K562 (cell line): ENCODE results near the gene OR14A16. TPM values are rescaled to one million over a fixed set of nuclear protein-coding genes. Genes with fewer than 3 reads are reported as not detected.

Experiments used
- ARID2 ChIP-seq: fragments of 450-650 bp; IDR thresholded peaks from 2 replicates; pipeline ENCODE4 v1.6.1; 2017; ENCODE audit warnings: antibody characterized with exemption, mild to moderate bottlenecking
- CHD1 ChIP-seq: fragments of 200-600 bp; sonication (generic); IDR thresholded peaks from one replicate; pipeline ENCODE4 v1.6.1; 2012; ENCODE audit warnings: mild to moderate bottlenecking, moderate library complexity, low read length, inconsistent platforms
- CTBP1 ChIP-seq: fragments of 450-650 bp; IDR thresholded peaks from 2 replicates; pipeline ENCODE4 v1.6.1; 2016; ENCODE audit warnings: borderline replicate concordance
- E2F1 ChIP-seq: sonication (generic); formaldehyde crosslinking; IDR thresholded peaks from 2 replicates; pipeline ENCODE4 v1.8.1; 2023; ENCODE audit warnings: mild to moderate bottlenecking, missing genetic modification reagents, moderate library complexity
- FOXA1 ChIP-seq: fragments of 450-650 bp; IDR thresholded peaks from 2 replicates; pipeline ENCODE4 v1.6.1; 2016; ENCODE audit warnings: mild to moderate bottlenecking, borderline replicate concordance
- GABPB1 ChIP-seq: sonication (generic); formaldehyde crosslinking; IDR thresholded peaks from 2 replicates; pipeline ENCODE4 v1.8.0; 2022; ENCODE audit warnings: mild to moderate bottlenecking, missing genetic modification reagents
- HEY1 ChIP-seq: fragments of 250-450 bp; sonication (Bioruptor Pico); IDR thresholded peaks from 2 replicates; pipeline ENCODE4 v1.5.0; 2020; ENCODE audit warnings: mild to moderate bottlenecking, moderate library complexity, borderline replicate concordance
- MAFG ChIP-seq: fragments of 450-650 bp; conservative IDR thresholded peaks from 2 replicates; pipeline ENCODE4 v1.6.1; 2016; ENCODE audit warnings: missing genetic modification characterization, missing compliant biosample characterization
- MTA3 ChIP-seq: fragments of 450-650 bp; formaldehyde crosslinking; IDR thresholded peaks from 2 replicates; pipeline ENCODE4 v1.6.1; 2017; ENCODE audit warnings: mild to moderate bottlenecking, borderline replicate concordance
- POLR3A ChIP-seq: IDR thresholded peaks from 2 replicates; pipeline ENCODE4 v1.6.1; 2011; ENCODE audit warnings: borderline replicate concordance, mild to moderate bottlenecking, moderate library complexity; ENCODE audit not compliant: insufficient read length, insufficient read depth; ENCODE audit errors: extremely low read depth
- PTTG1 ChIP-seq: fragments of 450-650 bp; IDR thresholded peaks from 2 replicates; pipeline ENCODE4 v1.6.1; 2016; ENCODE audit warnings: low read depth, mild to moderate bottlenecking, missing genetic modification characterization, missing compliant biosample characterization
- SAP30 ChIP-seq: fragments of 200-600 bp; sonication (generic); IDR thresholded peaks from 2 replicates; pipeline ENCODE4 v1.6.1; 2012; ENCODE audit warnings: borderline replicate concordance, low read depth, mild to moderate bottlenecking, moderate library complexity, low read length, control low read depth, inconsistent platforms; ENCODE audit not compliant: insufficient read depth, poor library complexity, severe bottlenecking
- SIN3B ChIP-seq: fragments of 450-650 bp; IDR thresholded peaks from 2 replicates; pipeline ENCODE4 v1.6.1; 2017; ENCODE audit warnings: low read depth, mild to moderate bottlenecking, moderate library complexity
- SMC3 ChIP-seq: conservative IDR thresholded peaks from 2 replicates; pipeline ENCODE4 v1.6.1; 2011; ENCODE audit warnings: low read depth, low read length, improper control_type of control experiment; ENCODE audit not compliant: insufficient read depth
- SOX6 ChIP-seq: fragments of 450-650 bp; IDR thresholded peaks from 2 replicates; pipeline ENCODE4 v1.6.1; 2014; ENCODE audit warnings: mild to moderate bottlenecking
- TRIM25 ChIP-seq: fragments of 450-650 bp; IDR thresholded peaks from 2 replicates; pipeline ENCODE4 v1.7.0; 2016; ENCODE audit warnings: borderline replicate concordance
- ZNF134 ChIP-seq: fragments of 250-450 bp; sonication (Bioruptor Pico); conservative IDR thresholded peaks from 2 replicates; pipeline ENCODE4 v1.4.0; 2020
- ZNF764 ChIP-seq: fragments of 250-450 bp; sonication (Bioruptor Pico); IDR thresholded peaks from 2 replicates; pipeline ENCODE4 v1.4.0; 2020; ENCODE audit warnings: low read depth, mild to moderate bottlenecking, moderate library complexity
- polyA plus RNA-seq, 8 experiments: library from polyadenylated mRNA; depleted of rRNA in 4 of 8; stranded (reverse) in 5 of 8; unstranded in 3 of 8; fragments of >200 nt; fragmentation: Nextera tagmentation in 2 of 8; fragmentation: Illumina TruSeq in 1 of 8; extraction: Ambion mirVana in 2 of 8; extraction: Trizol in 1 of 8; gene quantifications; 2 replicates each; pipeline versions ENCODE4 v1.2.1 to v1.2.3, GENCODE V29; 2011 to 2014; ENCODE audit warnings: inconsistent platforms in 1 of 8, missing spikeins in 1 of 8
- total RNA-seq, 7 experiments: library from RNA; depleted of rRNA in 6 of 7; stranded (reverse); fragments of >200 nt in 6 of 7; fragmentation: Illumina TruSeq in 2 of 7; extraction: Trizol in 2 of 7; gene quantifications; 2 replicates each; pipeline versions ENCODE4 v1.2.1 to v1.2.3, GENCODE V29; 2011 to 2021; ENCODE audit warnings: low replicate concordance in 1 of 7
- TF ChIP-seq, protein P1 (sequence below): fragments of 450-650 bp; formaldehyde crosslinking; IDR thresholded peaks from 2 replicates; pipeline ENCODE4 v1.4.0; 2022; ENCODE audit warnings: missing genetic modification characterization
- TF ChIP-seq, protein P2 (sequence below): fragments of 450-650 bp; IDR thresholded peaks from 2 replicates; pipeline ENCODE4 v1.6.1; 2017; ENCODE audit warnings: antibody characterized with exemption, mild to moderate bottlenecking

The OR14A16 gene
- total and polyA plus RNA-seq, 9 of the 15 experiments (the other 6 are each of a cell fraction or from before 2014, with no cell fraction given): not detected

- peak; percentile 80 for TF ChIP-seq MAFG (tag)
- TF ChIP-seq MTA3: peak; percentile 89
- TF ChIP-seq CHD1: no peak
- no peak for TF ChIP-seq TRIM25
- no peak for TF ChIP-seq FOXA1
- TF ChIP-seq SOX6: peak; percentile 54
- TF ChIP-seq, protein P1, sequence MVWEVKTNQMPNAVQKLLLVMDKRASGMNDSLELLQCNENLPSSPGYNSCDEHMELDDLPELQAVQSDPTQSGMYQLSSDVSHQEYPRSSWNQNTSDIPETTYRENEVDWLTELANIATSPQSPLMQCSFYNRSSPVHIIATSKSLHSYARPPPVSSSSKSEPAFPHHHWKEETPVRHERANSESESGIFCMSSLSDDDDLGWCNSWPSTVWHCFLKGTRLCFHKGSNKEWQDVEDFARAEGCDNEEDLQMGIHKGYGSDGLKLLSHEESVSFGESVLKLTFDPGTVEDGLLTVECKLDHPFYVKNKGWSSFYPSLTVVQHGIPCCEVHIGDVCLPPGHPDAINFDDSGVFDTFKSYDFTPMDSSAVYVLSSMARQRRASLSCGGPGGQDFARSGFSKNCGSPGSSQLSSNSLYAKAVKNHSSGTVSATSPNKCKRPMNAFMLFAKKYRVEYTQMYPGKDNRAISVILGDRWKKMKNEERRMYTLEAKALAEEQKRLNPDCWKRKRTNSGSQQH (CRISPR knock-in tag): no peak
- TF ChIP-seq ZNF764 (CRISPR knock-in tag): no peak
- TF ChIP-seq SAP30: no peak
- no peak for TF ChIP-seq HEY1
- TF ChIP-seq ZNF134: no peak
- peak; percentile 80 for TF ChIP-seq CTBP1
- no peak for TF ChIP-seq SMC3
- no peak for TF ChIP-seq PTTG1
- TF ChIP-seq, protein P2, sequence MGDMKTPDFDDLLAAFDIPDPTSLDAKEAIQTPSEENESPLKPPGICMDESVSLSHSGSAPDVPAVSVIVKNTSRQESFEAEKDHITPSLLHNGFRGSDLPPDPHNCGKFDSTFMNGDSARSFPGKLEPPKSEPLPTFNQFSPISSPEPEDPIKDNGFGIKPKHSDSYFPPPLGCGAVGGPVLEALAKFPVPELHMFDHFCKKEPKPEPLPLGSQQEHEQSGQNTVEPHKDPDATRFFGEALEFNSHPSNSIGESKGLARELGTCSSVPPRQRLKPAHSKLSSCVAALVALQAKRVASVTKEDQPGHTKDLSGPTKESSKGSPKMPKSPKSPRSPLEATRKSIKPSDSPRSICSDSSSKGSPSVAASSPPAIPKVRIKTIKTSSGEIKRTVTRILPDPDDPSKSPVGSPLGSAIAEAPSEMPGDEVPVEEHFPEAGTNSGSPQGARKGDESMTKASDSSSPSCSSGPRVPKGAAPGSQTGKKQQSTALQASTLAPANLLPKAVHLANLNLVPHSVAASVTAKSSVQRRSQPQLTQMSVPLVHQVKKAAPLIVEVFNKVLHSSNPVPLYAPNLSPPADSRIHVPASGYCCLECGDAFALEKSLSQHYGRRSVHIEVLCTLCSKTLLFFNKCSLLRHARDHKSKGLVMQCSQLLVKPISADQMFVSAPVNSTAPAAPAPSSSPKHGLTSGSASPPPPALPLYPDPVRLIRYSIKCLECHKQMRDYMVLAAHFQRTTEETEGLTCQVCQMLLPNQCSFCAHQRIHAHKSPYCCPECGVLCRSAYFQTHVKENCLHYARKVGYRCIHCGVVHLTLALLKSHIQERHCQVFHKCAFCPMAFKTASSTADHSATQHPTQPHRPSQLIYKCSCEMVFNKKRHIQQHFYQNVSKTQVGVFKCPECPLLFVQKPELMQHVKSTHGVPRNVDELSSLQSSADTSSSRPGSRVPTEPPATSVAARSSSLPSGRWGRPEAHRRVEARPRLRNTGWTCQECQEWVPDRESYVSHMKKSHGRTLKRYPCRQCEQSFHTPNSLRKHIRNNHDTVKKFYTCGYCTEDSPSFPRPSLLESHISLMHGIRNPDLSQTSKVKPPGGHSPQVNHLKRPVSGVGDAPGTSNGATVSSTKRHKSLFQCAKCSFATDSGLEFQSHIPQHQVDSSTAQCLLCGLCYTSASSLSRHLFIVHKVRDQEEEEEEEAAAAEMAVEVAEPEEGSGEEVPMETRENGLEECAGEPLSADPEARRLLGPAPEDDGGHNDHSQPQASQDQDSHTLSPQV: peak; percentile 86
- no peak for TF ChIP-seq POLR3A
- no peak for TF ChIP-seq SIN3B
- TF ChIP-seq E2F1: no peak
- TF ChIP-seq GABPB1 (CRISPR knock-in tag): no peak
- TF ChIP-seq ARID2: no peak
These were observed 31.1 kb upstream of the OR14A16 start (continued) for GRCh38 chr1:247854899-247855545.
